LNCaP clone FGC (cell line): ENCODE measurements around the gene ZNF827.

ENCODE experiments used
- DNase-seq: peaks from one replicate; pipeline ENCODE4 v3.0.0-alpha.2; 2011; ENCODE audit warnings: low read depth
- H3K4me3 ChIP-seq: 2 replicates; pipeline ENCODE4 v1.5.1; 2011; ENCODE audit warnings: mild to moderate bottlenecking, low read depth, low read length, control low read depth
- CTCF ChIP-seq: IDR thresholded peaks from 2 replicates; pipeline ENCODE4 v1.5.1; 2012; ENCODE audit warnings: mild to moderate bottlenecking; ENCODE audit not compliant: control insufficient read depth, insufficient read depth; ENCODE audit errors: extremely low read depth

Gene ZNF827

DNA sequence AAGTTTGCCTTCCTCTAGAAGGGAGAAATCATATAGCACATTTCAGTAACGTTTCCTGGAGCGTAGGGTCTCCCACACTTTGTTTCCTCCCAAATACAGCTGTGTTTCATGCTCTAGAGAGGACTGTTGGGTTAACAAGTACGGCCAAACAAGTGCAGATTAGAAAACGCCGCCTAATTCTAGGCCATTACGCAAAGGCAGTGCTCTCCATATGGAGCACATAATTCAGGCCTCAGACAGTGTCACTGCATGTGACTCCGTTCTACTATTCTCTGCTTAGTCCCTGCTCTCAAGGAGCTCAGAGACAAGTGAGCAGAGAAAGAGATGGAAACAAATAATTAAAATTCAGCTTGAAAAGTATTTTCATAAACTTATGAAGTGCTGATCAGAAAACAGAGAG lies 11.6 kb downstream of the ZNF827 start:
- no peak overlapping the region for H3K4me3 ChIP-seq
- no peak for DNase-seq
- no peak for TF ChIP-seq CTCF

- TF ChIP-seq CTCF = no peak
- DNase-seq = no peak
Measured at GRCh38 chr4:145921231-145921630, 17.4 kb downstream of the ZNF827 start.

GRCh38 chr4:145920205-145920604 lies 18.4 kb downstream of the ZNF827 start:
- no peak for TF ChIP-seq CTCF
- no peak for DNase-seq
- no peak overlapping the region for H3K4me3 ChIP-seq

More at GRCh38 chr4:145921231-145921630, 17.4 kb downstream of the ZNF827 start:
- no peak overlapping the region for H3K4me3 ChIP-seq

- DNase-seq = peak; percentile 27
- H3K4me3 ChIP-seq = no peak overlapping the region
- TF ChIP-seq CTCF = no peak
Measured at GRCh38 chr4:145912376-145912775, 26.2 kb downstream of the ZNF827 start.

DNA sequence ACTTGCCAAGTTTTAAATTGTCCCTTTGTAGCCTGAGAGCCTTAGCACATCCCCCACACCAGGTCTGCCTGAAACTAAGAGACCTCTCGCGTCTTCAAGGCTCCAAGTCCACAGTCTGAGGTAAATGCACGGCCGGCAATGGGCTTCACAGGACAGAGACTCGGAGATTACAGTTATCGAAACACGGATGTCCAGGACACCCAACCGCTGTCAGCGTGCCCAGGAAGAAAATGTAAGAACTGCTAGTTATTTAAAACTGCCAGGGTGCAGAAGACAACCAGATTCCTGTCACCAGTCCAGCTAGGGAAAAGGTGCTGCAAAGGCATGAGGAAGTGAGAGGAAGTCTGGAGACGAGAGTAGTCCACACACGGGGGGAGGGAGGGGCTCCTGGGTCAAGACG lies 28.9 kb downstream of the ZNF827 start:
- TF ChIP-seq CTCF = no peak
- DNase-seq = peak; percentile 4
- no peak overlapping the region for H3K4me3 ChIP-seq

DNA sequence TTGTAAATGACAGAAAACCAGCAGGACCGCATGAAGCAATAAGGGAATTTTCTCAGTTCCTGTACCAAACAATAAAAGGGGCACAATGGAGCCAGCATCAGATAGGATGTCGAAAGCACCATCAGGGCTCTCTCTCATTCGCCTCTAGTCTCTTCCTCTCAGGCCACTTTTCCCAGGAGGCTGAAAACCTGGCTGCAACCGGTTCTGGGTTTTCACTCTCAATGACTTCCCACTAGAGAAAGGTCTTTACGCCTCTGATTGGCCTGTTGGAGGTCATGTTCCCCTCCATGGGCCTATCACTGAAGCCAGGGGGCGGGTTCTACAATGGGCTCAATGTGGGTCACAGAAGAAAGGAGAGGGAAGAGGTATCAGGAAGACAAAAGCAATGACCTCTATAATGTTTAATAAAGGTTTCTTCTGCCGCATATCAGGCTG lies 29.3 kb downstream of the ZNF827 start:
- DNase-seq = no peak
- no peak overlapping the region for H3K4me3 ChIP-seq
- no peak for TF ChIP-seq CTCF

DNA sequence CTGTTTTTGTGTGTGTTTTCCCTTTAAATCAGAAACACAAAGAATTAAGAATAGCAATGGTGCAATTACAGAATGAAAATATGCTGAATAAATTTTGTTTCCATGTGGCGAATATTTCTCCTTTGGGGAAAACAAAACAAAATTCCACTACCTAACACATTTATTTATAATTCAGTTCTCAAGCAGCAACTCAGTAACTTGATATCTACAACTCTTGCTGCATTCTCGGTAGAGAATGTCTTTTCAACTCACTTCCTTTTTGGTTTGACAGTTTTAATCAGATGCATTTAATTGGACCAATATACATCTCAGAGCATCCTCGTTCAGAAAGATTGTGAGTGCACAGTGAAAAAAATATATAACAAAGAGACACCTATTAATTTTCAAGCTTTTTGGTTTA lies 30.8 kb downstream of the ZNF827 start:
- no peak for TF ChIP-seq CTCF
- H3K4me3 ChIP-seq = no peak overlapping the region
- DNase-seq = no peak
